GM19455 (cell line): Measurements from ENCODE around the gene IQCM.

Experiments used
- ATAC-seq: cut with Tn5 transposase; IDR thresholded peaks from one replicate; pipeline ENCODE4 v1.9.1; 2021; ENCODE audit not compliant: unreplicated experiment

Gene IQCM

GRCh38 chr4:149321438-149321837, 494.2 kb downstream of the IQCM start:
- ATAC-seq: no peak

- ATAC-seq: no peak
Measured at GRCh38 chr4:149311076-149311475, 504.6 kb downstream of the IQCM start.

- no peak for ATAC-seq
Measured at GRCh38 chr4:149306537-149306936, 509.1 kb downstream of the IQCM start.
